ENCODE results near the gene RERE. TPM values are rescaled to one million over a fixed set of nuclear protein-coding genes. Genes with fewer than 3 reads are reported as not detected.

RERE gene
- polyA plus RNA-seq, 3 donors from 2014 or later = 3.8 to 5.9 (median 3.8) TPM

Other genes with a start within 250 kb of the RERE start
- 100 to 1,000 TPM; 856 to 982 (median 955) TPM for gene ENO1, start 61.0 kb upstream of the RERE start, polyA plus RNA-seq
- not detected for gene CA6, start 128.2 kb upstream of the RERE start, polyA plus RNA-seq
- not detected for gene SLC2A7, start 208.8 kb upstream of the RERE start, polyA plus RNA-seq